ENCODE data around the gene C2orf74.

- no peak for TF ChIP-seq POLR2AphosphoS5 (IDR thresholded peaks at IDR 0.05; ENCODE audit: low read depth, low read length)
- TF ChIP-seq POLR2A (IDR thresholded peaks at IDR 0.05; ENCODE audit: low read depth, low read length), result no peak
- no peak for TF ChIP-seq TAF1 (IDR thresholded peaks at IDR 0.05; ENCODE audit: low read depth, low read length)
- TF ChIP-seq PAX5 (IDR thresholded peaks at IDR 0.05; ENCODE audit: insufficient read depth, low read length, severe bottlenecking), result no peak
- TF ChIP-seq POU2F2 (IDR thresholded peaks at IDR 0.05; ENCODE audit: low read depth, low read length), result no peak
Observed at GRCh38 chr2:61158356-61158955, 3.5 kb upstream of the C2orf74 start.
